CD4-positive, alpha-beta T cell (primary cell): ENCODE results near the gene MAPKBP1. TPM values are rescaled to one million over a fixed set of nuclear protein-coding genes. Genes with fewer than 3 reads are reported as not detected.

Experiments used
- ATAC-seq: fragments of 200-7000 bp; cut with Tn5 transposase; one replicate; pipeline ENCODE4 v1.10.0; 2022; ENCODE audit warnings: mild to moderate bottlenecking; ENCODE audit not compliant: poor library complexity
- CTCF ChIA-PET: fragments of 350-600 bp; sonication (Branson Sonifier 250); formaldehyde crosslinking; loops from one replicate; lab custom pipeline; 2021; ENCODE audit warnings: antibody characterized with exemption, inconsistent platforms; lab: Charles Lee
- POLR2A ChIA-PET: fragments of 350-600 bp; sonication (Branson Sonifier 250); formaldehyde crosslinking; loops from one replicate; lab custom pipeline; 2021; ENCODE audit warnings: antibody characterized with exemption, inconsistent platforms; lab: Charles Lee
- DNase-seq, 14 experiments: peaks; one replicate each; pipeline ENCODE4 v3.0.0-alpha.2; 2013 to 2020; ENCODE audit warnings: mixed read lengths in 2 of 14
- H3K27ac ChIP-seq, 2 donors: one replicate each; pipeline versions ENCODE4 v1.5.1 to v1.7.0; 2013; ENCODE audit warnings: low read length in 2 of 2, low read depth in 1 of 2, mild to moderate bottlenecking in 1 of 2
- H3K27me3 ChIP-seq, 2 experiments: 1 replicate in 1 of 2; 2 replicates in 1 of 2; pipeline versions ENCODE4 v1.6.1 to v1.7.0; 2013; ENCODE audit warnings: low read length in 2 of 2, control low read depth in 1 of 2, mild to moderate bottlenecking in 1 of 2, moderate library complexity in 1 of 2; ENCODE audit not compliant: insufficient read depth in 2 of 2, control insufficient read depth in 1 of 2
- H3K36me3 ChIP-seq: one replicate; pipeline ENCODE4 v1.6.1; 2013; ENCODE audit warnings: low read length, control low read depth; ENCODE audit not compliant: insufficient read depth
- H3K4me1 ChIP-seq: one replicate; pipeline ENCODE4 v1.6.1; 2013; ENCODE audit warnings: low read length, control low read depth; ENCODE audit not compliant: insufficient read depth
- H3K4me3 ChIP-seq: one replicate; pipeline ENCODE4 v1.5.1; 2013; ENCODE audit warnings: mild to moderate bottlenecking, low read length, moderate library complexity
- H3K9me3 ChIP-seq, 2 experiments: 1 replicate in 1 of 2; 2 replicates in 1 of 2; pipeline versions ENCODE4 v1.6.1 to v1.7.0; 2013; ENCODE audit warnings: low read length in 2 of 2, mild to moderate bottlenecking in 2 of 2, control low read depth in 1 of 2, moderate library complexity in 1 of 2; ENCODE audit not compliant: control insufficient read depth in 1 of 2, insufficient read depth in 1 of 2
- H3K27ac Mint-ChIP-seq: one replicate; pipeline ENCODE4 v1.8.0; 2020; ENCODE audit warnings: mixed read lengths
- H3K27me3 Mint-ChIP-seq: one replicate; pipeline ENCODE4 v1.8.0; 2021; ENCODE audit warnings: mixed read lengths
- H3K36me3 Mint-ChIP-seq: one replicate; pipeline ENCODE4 v1.8.0; 2021; ENCODE audit warnings: low read depth, mixed read lengths
- H3K4me1 Mint-ChIP-seq: one replicate; pipeline ENCODE4 v1.8.0; 2021; ENCODE audit warnings: low read depth, mixed read lengths
- H3K4me3 Mint-ChIP-seq: one replicate; pipeline ENCODE4 v1.8.0; 2020; ENCODE audit warnings: mild to moderate bottlenecking, mixed read lengths
- H3K9me3 Mint-ChIP-seq: one replicate; pipeline ENCODE4 v1.8.0; 2020; ENCODE audit warnings: mixed read lengths
- CTCF ChIP-seq: fragments of 200-600 bp; IDR thresholded peaks from one replicate; pipeline ENCODE4 v1.8.0; 2022; ENCODE audit warnings: antibody characterized with exemption, mild to moderate bottlenecking
- intact Hi-C, 2 experiments: fragments of 100-400 bp; cut with DNase I in 1 of 2; cut with micrococcal nuclease in 1 of 2; formaldehyde crosslinking; loops; one replicate each; pipeline versions ENCODE4 v1.15.1 to v1.9.0; 2023 to 2025; cut with DNase I, micrococcal nuclease
- total RNA-seq, 174 experiments: library from RNA in 2 of 174; stranded (reverse) in 2 of 174; gene quantifications; one replicate each; pipeline ENCODE4 v1.2.3 and lab custom pipeline; 2021 to 2026

MAPKBP1 gene
- total RNA-seq, 2 experiments from 2014 or later, result 26.0 to 30.0 TPM

- H3K4me1 Mint-ChIP-seq, result peaks cover 1% of the 10 kb centered on the region
- Histone ChIP-seq H3K9me3 (no peaks in the 10 kb centered on the region), H3K4me1 (peaks cover 10% of the 10 kb centered on the region), H3K4me3 (no peak overlapping the region), H3K36me3 (peaks cover 45% of the 10 kb centered on the region), H3K27me3 (no peaks in the 10 kb centered on the region), H3K27ac (no peak overlapping the region)
- ChIA-PET POLR2A (interaction anchor here (0.8 kb wide), 1 partner anchor 50 kb away, joined by 4 read pairs; no protein-coding TSS in a partner anchor), CTCF (interaction anchor here (1.4 kb wide), 1 partner anchor 81 kb away, joined by 3 read pairs; no protein-coding TSS in a partner anchor)
- no peak for TF ChIP-seq CTCF
- peaks cover 51% of the 10 kb centered on the region for H3K36me3 Mint-ChIP-seq
- H3K4me3 Mint-ChIP-seq, result no peak overlapping the region
- intact Hi-C loops, result no loop called here
- no peak for ATAC-seq
- H3K27me3 Mint-ChIP-seq, result no peaks in the 10 kb centered on the region
- H3K27ac Mint-ChIP-seq, result no peak overlapping the region
- DNase-seq, result no peak
- no peaks in the 10 kb centered on the region for H3K9me3 Mint-ChIP-seq
Measured at GRCh38 chr15:41823502-41823901, 49.2 kb downstream of the MAPKBP1 start.

DNA sequence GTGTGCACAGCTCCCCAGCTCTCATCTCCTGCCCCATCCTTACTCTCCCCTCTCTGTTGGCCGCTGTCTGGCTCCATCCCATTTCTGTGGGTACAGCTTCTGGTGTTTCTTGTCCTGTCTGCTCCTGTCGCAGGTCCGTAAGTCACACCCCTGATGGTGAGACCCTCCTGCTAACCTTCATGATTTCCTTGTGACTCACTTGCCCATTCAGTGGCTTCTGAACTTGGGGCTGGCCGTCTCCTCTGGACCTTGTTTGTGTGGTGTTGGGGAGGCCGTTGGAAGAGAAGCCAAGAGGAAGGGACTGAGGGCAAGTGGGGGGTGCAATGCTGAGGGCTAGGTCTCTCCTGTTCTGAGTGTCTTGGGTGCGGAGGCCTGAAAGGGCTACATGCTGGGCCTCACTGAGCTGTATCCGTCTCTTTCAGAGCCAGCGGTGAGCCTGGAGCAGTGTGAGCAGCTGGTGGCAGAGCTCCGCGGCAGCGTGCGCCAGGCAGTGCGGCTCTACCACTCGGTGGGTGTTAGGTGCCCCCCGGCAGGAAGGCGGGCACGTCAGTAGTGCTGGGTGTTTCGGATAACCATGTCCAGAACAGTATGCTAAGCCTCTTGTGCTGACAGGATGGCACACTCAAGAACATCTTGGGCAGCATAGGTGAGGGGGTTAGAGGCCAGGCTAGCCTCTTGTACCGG, 49.9 kb downstream of the MAPKBP1 start:
- no peak for TF ChIP-seq CTCF
- peaks cover 46% of the 10 kb centered on the region for H3K36me3 Mint-ChIP-seq
- ChIA-PET POLR2A (interaction anchor here (0.8 kb wide), 1 partner anchor 51 kb away, joined by 4 read pairs; no protein-coding TSS in a partner anchor), CTCF (no interaction called here)
- no peak overlapping the region for H3K27ac Mint-ChIP-seq
- H3K4me3 Mint-ChIP-seq, result no peak overlapping the region
- H3K27me3 Mint-ChIP-seq, result no peaks in the 10 kb centered on the region
- no peak overlapping the region for H3K27ac ChIP-seq
- peaks cover 8% of the 10 kb centered on the region for H3K4me1 Mint-ChIP-seq
- H3K9me3 Mint-ChIP-seq, result no peaks in the 10 kb centered on the region
- intact Hi-C loops, result no loop called here
- no peaks in the 10 kb centered on the region for H3K27me3 ChIP-seq
- no peaks in the 10 kb centered on the region for H3K9me3 ChIP-seq
- ATAC-seq (no peak), DNase-seq (no peak)
- peaks cover 14% of the 10 kb centered on the region for H3K4me1 ChIP-seq
- no peak overlapping the region for H3K4me3 ChIP-seq
- H3K36me3 ChIP-seq, result peaks cover 39% of the 10 kb centered on the region

GRCh38 chr15:41825145-41825544, 50.9 kb downstream of the MAPKBP1 start:
- Histone ChIP-seq H3K36me3 (peaks cover 37% of the 10 kb centered on the region), H3K27me3 (no peaks in the 10 kb centered on the region), H3K9me3 (no peaks in the 10 kb centered on the region), H3K4me1 (peaks cover 22% of the 10 kb centered on the region), H3K4me3 (no peak overlapping the region), H3K27ac (no peak overlapping the region)
- POLR2A ChIA-PET, result no interaction called here
- ATAC-seq, result no peak
- no peaks in the 10 kb centered on the region for H3K27me3 Mint-ChIP-seq
- peaks cover 37% of the 10 kb centered on the region for H3K36me3 Mint-ChIP-seq
- peaks cover 8% of the 10 kb centered on the region for H3K4me1 Mint-ChIP-seq
- DNase-seq, result no peak
- CTCF ChIA-PET, result interaction anchor here (1.5 kb wide), 1 partner anchor 79 kb away, joined by 4 read pairs; no protein-coding TSS in a partner anchor
- intact Hi-C loops, result loop anchor here in 1 of 2 experiments (5.0 kb wide), 4 partner anchors 147 to 423 kb away; partner anchors contain the start of genes EHD4, NDUFAF1, RTF1 and TYRO3
- no peaks in the 10 kb centered on the region for H3K9me3 Mint-ChIP-seq
- peak overlapping the region; percentile 45 for H3K4me3 Mint-ChIP-seq
- no peak overlapping the region for H3K27ac Mint-ChIP-seq
- no peak for TF ChIP-seq CTCF
